ENCODE data around the gene TRMT44.
A peak's percentile ranks its signal among the peaks of the same experiment; 100 is the strongest.

TRMT44 gene

DNA sequence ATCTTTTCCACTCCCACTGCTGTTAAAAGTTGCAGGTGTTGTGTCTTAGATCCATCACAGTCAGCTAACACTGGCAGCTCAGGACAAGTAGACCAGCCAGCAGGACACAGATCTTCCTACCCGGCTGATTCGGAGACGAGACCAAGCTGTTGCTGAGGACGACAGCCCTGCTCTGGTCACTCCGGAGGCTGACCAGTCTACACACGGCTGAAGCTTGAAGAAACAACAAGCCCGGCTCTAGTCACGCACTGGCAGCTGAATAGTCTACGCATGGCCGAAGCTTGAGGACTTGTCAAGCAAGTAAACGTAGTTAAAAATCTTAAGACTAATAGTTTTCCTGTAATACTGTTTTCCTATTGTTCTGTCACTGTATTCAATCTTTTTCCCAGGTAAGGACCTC is 1.8 kb upstream of the TRMT44 start:
- DNase-seq, result no peak

GRCh38 chr4:8439168-8439567 is 1.4 kb upstream of the TRMT44 start:
- DNase-seq, result no peak

DNA sequence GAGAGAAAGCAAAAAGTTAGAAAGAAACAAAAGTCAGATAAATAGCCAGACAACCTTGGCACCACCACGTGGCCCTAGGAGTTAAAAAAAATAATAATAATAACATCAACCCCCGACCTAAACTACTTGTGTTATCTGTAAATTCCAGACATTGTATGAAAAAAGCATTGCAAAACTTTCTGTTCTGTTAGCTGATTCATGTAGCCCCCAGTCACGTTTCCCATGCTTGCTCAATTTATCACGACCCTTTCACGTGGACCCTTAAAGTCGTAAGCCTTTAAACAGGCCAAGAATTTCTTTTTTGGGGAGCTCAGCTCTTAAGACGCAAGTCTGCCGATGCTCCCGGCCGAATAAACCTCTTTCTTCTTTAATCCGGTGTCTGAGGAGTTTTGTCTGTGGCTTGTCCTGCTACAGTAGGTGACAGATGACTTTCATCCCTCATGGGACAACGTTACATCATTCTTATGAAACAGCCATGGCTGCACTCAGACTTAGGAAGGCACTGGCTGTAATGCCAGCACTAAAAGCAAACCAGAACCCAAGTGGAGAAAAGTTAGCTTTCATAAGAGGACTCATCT is 574 bp upstream of the TRMT44 start:
- DNase-seq, result peak in 1 of 2 donors; percentile 56

GRCh38 chr4:8441499-8442091 is 1.0 kb downstream of the TRMT44 start:
- no peak for DNase-seq

- no peak for DNase-seq
Observed at GRCh38 chr4:8442596-8443358, 2.2 kb downstream of the TRMT44 start.

- DNase-seq, result no peak
Observed at GRCh38 chr4:8443801-8444200, 3.2 kb downstream of the TRMT44 start.

GRCh38 chr4:8446122-8446521 is 5.5 kb downstream of the TRMT44 start:
- no peak for DNase-seq

GRCh38 chr4:8451440-8452182 is 11.0 kb downstream of the TRMT44 start:
- DNase-seq, result no peak

GRCh38 chr4:8453957-8454356 is 13.4 kb downstream of the TRMT44 start:
- DNase-seq, result no peak

DNA sequence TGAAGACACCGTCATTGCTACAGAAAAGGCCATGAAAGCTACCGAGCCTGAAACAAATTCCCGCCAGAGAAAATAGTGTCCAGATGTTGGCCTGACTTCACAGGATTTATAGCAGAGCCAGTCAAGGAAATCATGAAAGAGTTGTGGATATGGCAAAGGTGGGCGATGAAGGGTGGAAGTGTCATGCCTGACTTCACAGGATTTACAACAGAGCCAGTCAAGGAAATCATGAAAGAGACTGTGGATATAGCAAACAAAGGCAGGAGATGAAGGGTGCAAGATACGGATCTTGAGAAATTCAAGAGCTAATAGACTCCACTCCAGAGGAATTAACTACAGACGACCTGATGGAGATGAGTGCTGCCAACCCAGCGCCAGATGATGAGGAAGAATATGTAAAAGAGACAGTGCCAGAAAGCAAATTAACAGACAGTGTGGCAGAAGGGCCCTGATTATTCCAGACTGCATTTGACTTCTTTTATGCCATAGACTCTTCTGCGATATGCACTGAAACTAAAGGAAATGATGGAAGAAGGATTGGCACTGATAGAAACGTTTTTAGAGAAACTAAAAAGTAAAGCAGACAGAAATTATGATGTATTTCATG is 17.2 kb downstream of the TRMT44 start:
- no peak for DNase-seq

DNA sequence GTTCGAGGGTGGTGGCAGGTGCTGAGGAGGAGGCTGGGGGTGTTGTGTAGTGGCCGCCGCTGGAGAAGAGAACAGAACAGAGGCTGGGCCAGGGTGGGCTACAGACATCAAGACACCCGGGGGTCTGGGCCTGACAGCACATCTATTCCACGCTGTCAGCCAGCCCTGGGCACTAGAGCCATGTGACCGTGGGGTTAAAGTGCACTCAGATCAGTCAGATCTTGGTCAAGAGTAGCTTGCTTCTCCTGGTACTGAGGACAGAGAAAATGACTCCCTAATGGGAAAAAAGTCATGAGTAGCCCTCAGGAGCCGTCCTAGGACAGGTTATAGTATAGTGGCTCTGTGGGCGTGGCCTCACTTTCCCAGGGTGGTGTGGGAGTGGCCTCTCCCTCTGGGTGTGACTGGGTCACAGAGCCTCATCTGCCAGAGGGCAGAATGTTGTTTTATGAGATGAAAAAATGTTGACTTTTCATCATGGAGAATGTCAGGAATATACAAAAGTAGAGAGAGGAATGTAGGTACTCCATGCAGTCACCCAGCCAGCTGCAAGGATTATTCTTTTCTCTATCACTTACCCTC is 19.4 kb downstream of the TRMT44 start:
- DNase-seq, result no peak

DNA sequence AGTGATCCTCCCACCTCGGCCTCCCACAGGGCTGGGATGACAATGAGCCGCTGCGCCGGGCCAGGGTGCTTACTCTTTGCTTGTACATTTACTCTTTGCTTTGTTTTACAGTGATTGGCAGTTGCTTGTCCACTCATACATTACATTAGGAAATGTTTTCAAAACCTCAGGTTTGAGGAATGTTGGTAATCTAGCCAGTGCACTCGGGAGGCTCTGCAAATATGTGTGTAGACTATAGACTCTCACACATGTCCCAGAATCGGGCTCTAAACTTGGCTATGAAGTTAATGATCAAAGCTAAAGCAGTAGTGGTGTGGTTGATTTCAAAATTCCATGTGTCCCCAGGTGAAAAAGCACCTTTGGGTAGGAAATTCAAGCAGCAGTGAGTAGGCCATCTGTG is 20.5 kb downstream of the TRMT44 start:
- DNase-seq, result no peak

GRCh38 chr4:8461616-8462015 is 21.0 kb downstream of the TRMT44 start:
- DNase-seq, result no peak

DNA sequence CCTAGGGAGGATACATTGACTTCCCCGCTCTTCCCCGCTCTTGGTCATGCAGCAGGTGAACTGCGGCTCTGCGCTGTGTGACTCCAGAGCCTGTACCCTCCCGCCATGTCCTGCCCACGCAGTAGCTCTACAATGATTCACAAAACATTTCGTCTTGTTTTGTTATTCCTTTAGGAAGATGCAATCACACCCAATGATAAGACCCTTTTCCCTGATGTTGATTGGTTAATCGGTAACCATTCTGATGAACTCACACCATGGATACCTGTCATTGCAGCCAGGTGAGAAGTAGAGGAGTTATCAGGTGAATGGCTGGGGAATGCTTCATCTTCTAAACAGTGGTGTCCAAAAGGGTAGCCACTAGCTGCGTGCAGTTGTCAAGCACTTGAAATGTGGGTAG is 23.2 kb downstream of the TRMT44 start:
- DNase-seq, result no peak

DNA sequence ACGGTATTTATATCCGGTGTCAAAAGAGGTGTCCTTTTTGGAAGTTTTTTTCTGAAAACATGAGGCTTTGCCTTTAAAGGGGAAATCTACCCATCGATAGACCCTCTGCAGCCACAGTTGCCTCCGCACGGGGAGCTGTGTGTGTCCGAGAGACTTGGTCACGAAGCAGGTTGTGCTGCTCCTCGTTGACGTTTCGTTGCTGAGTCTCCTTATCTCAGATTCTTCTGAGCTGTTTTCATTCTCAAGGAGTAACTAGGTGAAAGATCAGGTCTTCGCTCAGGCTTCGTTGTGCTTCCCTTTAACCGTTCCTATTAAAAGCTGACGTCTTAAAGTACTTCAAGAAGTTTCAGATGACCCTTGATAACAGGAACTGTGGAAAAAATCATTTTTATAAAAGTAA is 23.8 kb downstream of the TRMT44 start:
- DNase-seq, result no peak

- DNase-seq, result no peak
Observed at GRCh38 chr4:8465615-8466611, 25.3 kb downstream of the TRMT44 start.

DNA sequence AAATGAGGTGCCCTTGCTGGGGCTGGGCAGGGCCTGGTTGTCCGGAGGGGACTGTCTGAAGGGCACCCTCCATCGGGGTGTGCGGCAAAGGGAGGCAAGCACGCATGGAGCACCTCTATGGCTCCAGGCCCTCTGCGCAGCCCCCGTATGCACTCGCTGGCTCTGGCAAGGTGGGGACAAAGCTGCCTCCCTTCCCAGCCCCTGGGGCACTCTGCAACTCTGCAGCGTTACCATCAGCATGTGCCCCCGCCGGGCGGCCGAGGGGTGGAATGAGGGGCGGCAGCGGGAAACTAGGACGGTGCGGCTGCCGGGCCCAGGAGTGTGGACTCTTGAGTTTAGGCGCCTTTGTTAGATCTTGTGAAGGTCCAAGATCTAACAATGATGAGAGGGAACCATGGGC is 26.4 kb downstream of the TRMT44 start:
- DNase-seq, result no peak

GRCh38 chr4:8468746-8469535 is 28.4 kb downstream of the TRMT44 start:
- peak; percentile 37 to 47 for DNase-seq

GRCh38 chr4:8469550-8469949 is 29.0 kb downstream of the TRMT44 start:
- DNase-seq, result no peak

GRCh38 chr4:8470451-8471024 is 30.0 kb downstream of the TRMT44 start:
- DNase-seq, result no peak

Data from CD4-positive, alpha-beta T cell treated with Interleukin-4 for 1 hour (primary cell).